Liver (tissue), 9 donors: Measurements from ENCODE around the gene ASIC4. TPM values are rescaled to one million over a fixed set of nuclear protein-coding genes. Genes with fewer than 3 reads are reported as not detected.

Source experiments
- DNase-seq: peaks from one replicate; pipeline ENCODE4 v3.0.0-alpha.2; 2017; ENCODE audit warnings: low spot score
- H3K27ac ChIP-seq, 2 donors: one replicate each; pipeline ENCODE4 v1.7.0; 2013; ENCODE audit warnings: inconsistent platforms in 2 of 2, low read length in 2 of 2, control low read depth in 1 of 2, low read depth in 1 of 2, mild to moderate bottlenecking in 1 of 2
- H3K27me3 ChIP-seq, 4 donors: one replicate each; pipeline versions ENCODE4 v1.6.1 to v1.7.0; 2013; ENCODE audit warnings: low read length in 3 of 4, inconsistent platforms in 1 of 4, mild to moderate bottlenecking in 1 of 4, moderate library complexity in 1 of 4; ENCODE audit not compliant: control insufficient read depth in 4 of 4, insufficient read depth in 4 of 4
- H3K36me3 ChIP-seq, 4 donors: one replicate each; pipeline versions ENCODE4 v1.6.1 to v1.7.0; 2013; ENCODE audit warnings: low read length in 3 of 4, mild to moderate bottlenecking in 3 of 4, low read depth in 1 of 4, moderate library complexity in 1 of 4; ENCODE audit not compliant: control insufficient read depth in 4 of 4, insufficient read depth in 3 of 4
- H3K4me1 ChIP-seq, 4 donors: one replicate each; pipeline versions ENCODE4 v1.6.1 to v1.7.0; 2013; ENCODE audit warnings: low read length in 3 of 4, mild to moderate bottlenecking in 3 of 4, moderate library complexity in 1 of 4; ENCODE audit not compliant: control insufficient read depth in 4 of 4, insufficient read depth in 4 of 4
- H3K4me3 ChIP-seq, 3 donors: one replicate each; pipeline versions ENCODE4 v1.6.1 to v1.7.0; 2013; ENCODE audit warnings: low read length in 3 of 3, control low read depth in 1 of 3, low read depth in 1 of 3, mild to moderate bottlenecking in 1 of 3
- H3K9ac ChIP-seq, 2 donors: one replicate each; pipeline ENCODE4 v1.7.0; 2013; ENCODE audit warnings: low read length in 2 of 2, mild to moderate bottlenecking in 2 of 2, moderate library complexity in 2 of 2, control low read depth in 1 of 2, low read depth in 1 of 2
- H3K9me3 ChIP-seq, 4 donors: one replicate each; pipeline versions ENCODE4 v1.6.1 to v1.7.0; 2013; ENCODE audit warnings: low read length in 3 of 4; ENCODE audit not compliant: control insufficient read depth in 4 of 4
- ATF3 ChIP-seq: IDR thresholded peaks from 2 replicates; pipeline ENCODE4 v1.6.1; 2016; ENCODE audit warnings: antibody characterized with exemption
- EGR1 ChIP-seq, 2 donors: IDR thresholded peaks; 2 replicates each; pipeline ENCODE4 v1.6.1; 2016 to 2018; ENCODE audit warnings: antibody characterized with exemption in 2 of 2, low read depth in 2 of 2
- FOXA1 ChIP-seq: IDR thresholded peaks from 2 replicates; pipeline ENCODE4 v1.6.1; 2016; ENCODE audit warnings: antibody characterized with exemption
- FOXA2 ChIP-seq: IDR thresholded peaks from 2 replicates; pipeline ENCODE4 v1.6.1; 2016; ENCODE audit warnings: antibody characterized with exemption
- GABPA ChIP-seq, 2 donors: IDR thresholded peaks in 1 of 2; conservative IDR thresholded peaks in 1 of 2; 2 replicates each; pipeline ENCODE4 v1.6.1; 2016; ENCODE audit warnings: antibody characterized with exemption in 2 of 2, mild to moderate bottlenecking in 1 of 2, moderate library complexity in 1 of 2
- HNF4A ChIP-seq, 2 donors: conservative IDR thresholded peaks; 2 replicates each; pipeline ENCODE4 v1.6.1; 2016; ENCODE audit warnings: antibody characterized with exemption in 2 of 2, mild to moderate bottlenecking in 2 of 2
- JUND ChIP-seq, 2 donors: IDR thresholded peaks; 2 replicates each; pipeline ENCODE4 v1.6.1; 2016; ENCODE audit warnings: antibody characterized with exemption in 2 of 2
- NR2F2 ChIP-seq: IDR thresholded peaks from 2 replicates; pipeline ENCODE4 v1.6.1; 2016; ENCODE audit warnings: antibody characterized with exemption
- RAD21 ChIP-seq, 2 donors: IDR thresholded peaks; 2 replicates each; pipeline ENCODE4 v1.6.1; 2016; ENCODE audit warnings: antibody characterized with exemption in 2 of 2, mild to moderate bottlenecking in 2 of 2
- RXRA ChIP-seq, 2 donors: IDR thresholded peaks; 2 replicates each; pipeline ENCODE4 v1.6.1; 2017 to 2018; ENCODE audit warnings: antibody characterized with exemption in 2 of 2, mild to moderate bottlenecking in 1 of 2
- SP1 ChIP-seq: IDR thresholded peaks from 2 replicates; pipeline ENCODE4 v1.6.1; 2018; ENCODE audit warnings: antibody characterized with exemption, mild to moderate bottlenecking
- TAF1 ChIP-seq: conservative IDR thresholded peaks from 2 replicates; pipeline ENCODE4 v1.6.1; 2016; ENCODE audit warnings: antibody characterized with exemption, mild to moderate bottlenecking
- YY1 ChIP-seq: IDR thresholded peaks from 2 replicates; pipeline ENCODE4 v1.6.1; 2016; ENCODE audit warnings: antibody characterized with exemption, mild to moderate bottlenecking
- WGBS: extraction: QIAGEN DNeasy Blood & Tissue Kit; methylation state at CpG from one replicate; pipeline ENCODE4 v1.1.7; 2013; 5-methylcytosine and 5-hydroxymethylcytosine counted together
- polyA plus RNA-seq, 2 donors: library from polyadenylated mRNA; stranded (reverse) in 1 of 2; unstranded in 1 of 2; fragments of 200-250 nt in 1 of 2; fragments of >200 nt in 1 of 2; fragmentation: Nextera tagmentation in 1 of 2; extraction: Ambion mirVana in 1 of 2; gene quantifications; one replicate each; pipeline versions ENCODE4 v1.2.1 to v1.2.3, GENCODE V29; 2013 to 2015
- total RNA-seq, 2 donors: library from RNA; depleted of rRNA; stranded (reverse); fragments of >200 nt; gene quantifications; one replicate each; pipeline ENCODE4 v1.2.3, GENCODE V29; 2014
- TF ChIP-seq, protein P1 (sequence below): IDR thresholded peaks from 2 replicates; pipeline ENCODE4 v1.6.1; 2016; ENCODE audit warnings: antibody characterized with exemption
- TF ChIP-seq, protein P2 (sequence below): fragments of 150-350 bp; IDR thresholded peaks from 2 replicates; pipeline ENCODE4 v1.5.1; 2017; ENCODE audit warnings: improper control_type of control experiment, low read depth, low read length; ENCODE audit not compliant: missing input control
- TF ChIP-seq, protein P3 (sequence below): IDR thresholded peaks from 2 replicates; pipeline ENCODE4 v1.6.1; 2016; ENCODE audit warnings: antibody characterized with exemption, mild to moderate bottlenecking
- donor health status: healthy.
- donor health status: healthy.
- donor health status: healthy.
- donor health status: healthy.
- donor health status: healthy.

Gene ASIC4
- total and polyA plus RNA-seq, 4 donors = 0.08 to 1.5 TPM; not detected in 2

- Histone ChIP-seq H3K9ac (no peak overlapping the region), H3K27ac (no peak overlapping the region), H3K4me3 (no peak overlapping the region), H3K36me3 (no peaks in the 10 kb centered on the region), H3K27me3 (peaks cover 0 to 3% (median under 1%) of the 10 kb centered on the region in 4 donors), H3K9me3 (no peaks in the 10 kb centered on the region), H3K4me1 (no peaks in the 10 kb centered on the region)
- no peak for TF ChIP-seq HNF4A (conservative IDR thresholded peaks at IDR 0.05)
- TF ChIP-seq EGR1 (IDR thresholded peaks at IDR 0.05; ENCODE audit: low read depth in 2 of 2) = no peak
- no peak for TF ChIP-seq FOXA1
- TF ChIP-seq, protein P1, sequence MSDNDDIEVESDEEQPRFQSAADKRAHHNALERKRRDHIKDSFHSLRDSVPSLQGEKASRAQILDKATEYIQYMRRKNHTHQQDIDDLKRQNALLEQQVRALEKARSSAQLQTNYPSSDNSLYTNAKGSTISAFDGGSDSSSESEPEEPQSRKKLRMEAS = no peak
- no peak for TF ChIP-seq YY1
- TF ChIP-seq RXRA (IDR thresholded peaks at IDR 0.05) = no peak
- TF ChIP-seq, protein P2, sequence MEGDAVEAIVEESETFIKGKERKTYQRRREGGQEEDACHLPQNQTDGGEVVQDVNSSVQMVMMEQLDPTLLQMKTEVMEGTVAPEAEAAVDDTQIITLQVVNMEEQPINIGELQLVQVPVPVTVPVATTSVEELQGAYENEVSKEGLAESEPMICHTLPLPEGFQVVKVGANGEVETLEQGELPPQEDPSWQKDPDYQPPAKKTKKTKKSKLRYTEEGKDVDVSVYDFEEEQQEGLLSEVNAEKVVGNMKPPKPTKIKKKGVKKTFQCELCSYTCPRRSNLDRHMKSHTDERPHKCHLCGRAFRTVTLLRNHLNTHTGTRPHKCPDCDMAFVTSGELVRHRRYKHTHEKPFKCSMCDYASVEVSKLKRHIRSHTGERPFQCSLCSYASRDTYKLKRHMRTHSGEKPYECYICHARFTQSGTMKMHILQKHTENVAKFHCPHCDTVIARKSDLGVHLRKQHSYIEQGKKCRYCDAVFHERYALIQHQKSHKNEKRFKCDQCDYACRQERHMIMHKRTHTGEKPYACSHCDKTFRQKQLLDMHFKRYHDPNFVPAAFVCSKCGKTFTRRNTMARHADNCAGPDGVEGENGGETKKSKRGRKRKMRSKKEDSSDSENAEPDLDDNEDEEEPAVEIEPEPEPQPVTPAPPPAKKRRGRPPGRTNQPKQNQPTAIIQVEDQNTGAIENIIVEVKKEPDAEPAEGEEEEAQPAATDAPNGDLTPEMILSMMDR = no peak
- TF ChIP-seq NR2F2 = no peak
- no peak for TF ChIP-seq ATF3
- TF ChIP-seq, protein P3, sequence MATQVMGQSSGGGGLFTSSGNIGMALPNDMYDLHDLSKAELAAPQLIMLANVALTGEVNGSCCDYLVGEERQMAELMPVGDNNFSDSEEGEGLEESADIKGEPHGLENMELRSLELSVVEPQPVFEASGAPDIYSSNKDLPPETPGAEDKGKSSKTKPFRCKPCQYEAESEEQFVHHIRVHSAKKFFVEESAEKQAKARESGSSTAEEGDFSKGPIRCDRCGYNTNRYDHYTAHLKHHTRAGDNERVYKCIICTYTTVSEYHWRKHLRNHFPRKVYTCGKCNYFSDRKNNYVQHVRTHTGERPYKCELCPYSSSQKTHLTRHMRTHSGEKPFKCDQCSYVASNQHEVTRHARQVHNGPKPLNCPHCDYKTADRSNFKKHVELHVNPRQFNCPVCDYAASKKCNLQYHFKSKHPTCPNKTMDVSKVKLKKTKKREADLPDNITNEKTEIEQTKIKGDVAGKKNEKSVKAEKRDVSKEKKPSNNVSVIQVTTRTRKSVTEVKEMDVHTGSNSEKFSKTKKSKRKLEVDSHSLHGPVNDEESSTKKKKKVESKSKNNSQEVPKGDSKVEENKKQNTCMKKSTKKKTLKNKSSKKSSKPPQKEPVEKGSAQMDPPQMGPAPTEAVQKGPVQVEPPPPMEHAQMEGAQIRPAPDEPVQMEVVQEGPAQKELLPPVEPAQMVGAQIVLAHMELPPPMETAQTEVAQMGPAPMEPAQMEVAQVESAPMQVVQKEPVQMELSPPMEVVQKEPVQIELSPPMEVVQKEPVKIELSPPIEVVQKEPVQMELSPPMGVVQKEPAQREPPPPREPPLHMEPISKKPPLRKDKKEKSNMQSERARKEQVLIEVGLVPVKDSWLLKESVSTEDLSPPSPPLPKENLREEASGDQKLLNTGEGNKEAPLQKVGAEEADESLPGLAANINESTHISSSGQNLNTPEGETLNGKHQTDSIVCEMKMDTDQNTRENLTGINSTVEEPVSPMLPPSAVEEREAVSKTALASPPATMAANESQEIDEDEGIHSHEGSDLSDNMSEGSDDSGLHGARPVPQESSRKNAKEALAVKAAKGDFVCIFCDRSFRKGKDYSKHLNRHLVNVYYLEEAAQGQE = no peak
- TF ChIP-seq RAD21 (IDR thresholded peaks at IDR 0.05) = no peak
- no peak for TF ChIP-seq SP1
- TF ChIP-seq TAF1 = no peak
- TF ChIP-seq GABPA (IDR thresholded peaks at IDR 0.05 in 1 of 2, conservative IDR thresholded peaks at IDR 0.05 in 1 of 2) = no peak
- no peak for DNase-seq
- WGBS = 64% methylated on average over 7 of the region's 7 CpGs
Observed at GRCh38 chr2:219516888-219517287, 2.6 kb downstream of the ASIC4 start.

DNA sequence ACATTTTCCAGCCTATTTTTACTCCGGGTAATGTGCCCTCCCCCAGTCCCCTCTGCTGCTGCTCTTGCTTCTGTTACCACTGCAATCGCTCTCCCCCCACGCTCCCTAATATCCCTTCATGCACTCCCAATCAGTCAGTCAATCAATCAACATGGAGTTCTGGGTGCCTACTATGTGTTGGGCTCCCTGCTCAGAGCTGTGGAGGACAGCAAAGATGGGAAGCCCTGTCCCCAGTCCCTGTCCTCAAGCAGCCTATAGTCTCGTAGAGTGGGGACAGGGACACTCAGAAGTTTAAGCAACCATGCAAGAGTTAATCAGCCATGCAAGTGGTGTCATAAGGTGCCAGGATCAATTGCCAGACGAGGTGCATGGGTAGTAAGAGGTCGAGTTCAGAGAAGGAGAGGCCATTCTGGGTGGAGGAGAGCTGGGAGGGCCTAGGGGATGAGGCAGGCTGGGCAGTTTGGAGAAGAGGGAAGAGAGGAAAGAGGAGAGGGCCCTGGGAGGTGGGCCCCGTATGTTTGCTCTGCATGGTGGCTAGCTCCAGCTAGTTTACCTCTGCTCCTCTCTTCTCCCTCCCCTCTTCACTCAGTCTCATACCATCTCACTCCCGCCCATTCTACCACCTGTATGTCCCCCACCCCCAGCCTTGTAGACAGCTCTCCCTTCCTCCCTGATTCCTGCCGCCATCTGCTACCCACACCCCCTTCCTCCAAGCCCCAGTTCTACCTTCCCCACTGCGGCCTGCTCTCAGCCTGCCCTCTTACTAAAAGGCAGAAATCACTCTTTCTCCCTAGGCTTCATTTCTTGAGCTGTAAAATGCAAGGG is 3.9 kb downstream of the ASIC4 start:
- peaks cover 0 to 4% (median 2%) of the 10 kb centered on the region in 4 donors for H3K27me3 ChIP-seq
- H3K27ac ChIP-seq = no peak overlapping the region
- H3K9me3 ChIP-seq = no peaks in the 10 kb centered on the region
- WGBS = 59% methylated on average over 10 of the region's 10 CpGs
- H3K36me3 ChIP-seq = no peaks in the 10 kb centered on the region
- no peak overlapping the region for H3K4me3 ChIP-seq
- DNase-seq = no peak
- no peak overlapping the region for H3K9ac ChIP-seq
- H3K4me1 ChIP-seq = no peaks in the 10 kb centered on the region
- TF ChIP-seq RXRA (IDR thresholded peaks at IDR 0.05) (no peak), HNF4A (conservative IDR thresholded peaks at IDR 0.05) (no peak), FOXA2 (no peak), RAD21 (IDR thresholded peaks at IDR 0.05) (no peak), GABPA (IDR thresholded peaks at IDR 0.05 in 1 of 2, conservative IDR thresholded peaks at IDR 0.05 in 1 of 2) (no peak), JUND (IDR thresholded peaks at IDR 0.05) (no peak), EGR1 (IDR thresholded peaks at IDR 0.05; ENCODE audit: low read depth in 2 of 2) (no peak), FOXA1 (no peak)
- TF ChIP-seq, protein P2 = no peak
- TF ChIP-seq, protein P3 = no peak
